ENCODE results near the gene PRR36. TPM values are rescaled to one million over a fixed set of nuclear protein-coding genes. Genes with fewer than 3 reads are reported as not detected.
A peak's percentile ranks its signal among the peaks of the same experiment; 100 is the strongest.
"Not testable (repeated sequence)": the region's sequence is repeated elsewhere in the genome, so short reads cannot be mapped to it uniquely, and the experiment has no call there.

The PRR36 gene
- 0.03 and 0.49 TPM in 2 replicates for total RNA-seq (2014; rRNA removed; shearing (Covaris generic))

GRCh38 chr19:7874076-7874896 is at the start of gene PRR36:
Gene PRR36 (minus strand): TSS chr19:7874390. CDS start chr19:7873689, 701 bp downstream.
- in situ Hi-C loops (cut with HindIII; ENCODE audit: low sequenced_read_pairs): no loop called here
- DNase-seq (ENCODE audit: low spot score): peak; percentile 92

GRCh38 chr19:7923295-7924191 is 49.4 kb upstream of the PRR36 start:
- no peak for DNase-seq (ENCODE audit: low spot score)
- in situ Hi-C loops (cut with HindIII; ENCODE audit: low sequenced_read_pairs): loop anchor here (5.0 kb wide), 1 partner anchor 71 kb away; no protein-coding TSS in a partner anchor

- in situ Hi-C loops (cut with HindIII; ENCODE audit: low sequenced_read_pairs): loop anchor here (5.0 kb wide), 1 partner anchor 71 kb away; no protein-coding TSS in a partner anchor
Observed at GRCh38 chr19:7922836-7923195, 48.6 kb upstream of the PRR36 start.

GRCh38 chr19:7921967-7922835 is 48.0 kb upstream of the PRR36 start:
- in situ Hi-C loops (cut with HindIII; ENCODE audit: low sequenced_read_pairs): loop anchor here (5.0 kb wide), 1 partner anchor 70 kb away; no protein-coding TSS in a partner anchor
- no peak for DNase-seq (ENCODE audit: low spot score)

More at GRCh38 chr19:7922836-7923195, 48.6 kb upstream of the PRR36 start:
- no peak for DNase-seq (ENCODE audit: low spot score)

GRCh38 chr19:7921302-7921966 is 47.2 kb upstream of the PRR36 start:
- in situ Hi-C loops (cut with HindIII; ENCODE audit: low sequenced_read_pairs): loop anchor here (5.0 kb wide), 1 partner anchor 69 kb away; no protein-coding TSS in a partner anchor

GRCh38 chr19:7920519-7921301 is 46.5 kb upstream of the PRR36 start:
- in situ Hi-C loops (cut with HindIII; ENCODE audit: low sequenced_read_pairs): loop anchor here (5.0 kb wide), 1 partner anchor 68 kb away; no protein-coding TSS in a partner anchor
- DNase-seq (ENCODE audit: low spot score): peak; percentile 97

More at GRCh38 chr19:7921302-7921966, 47.2 kb upstream of the PRR36 start:
- no peak for DNase-seq (ENCODE audit: low spot score)

GRCh38 chr19:7919610-7920518 is 45.7 kb upstream of the PRR36 start, which contains the start of gene SNAPC2:
Gene SNAPC2 (plus strand): TSS chr19:7920338. CDS start chr19:7920367, 29 bp downstream.
- in situ Hi-C loops (cut with HindIII; ENCODE audit: low sequenced_read_pairs): loop anchor here (5.0 kb wide), 1 partner anchor 68 kb away; no protein-coding TSS in a partner anchor
- DNase-seq (ENCODE audit: low spot score): peak; percentile 87

GRCh38 chr19:7918615-7919421 is 44.6 kb upstream of the PRR36 start:
- in situ Hi-C loops (cut with HindIII; ENCODE audit: low sequenced_read_pairs): no loop called here
- DNase-seq (ENCODE audit: low spot score): no peak

- in situ Hi-C loops (cut with HindIII; ENCODE audit: low sequenced_read_pairs): not testable (repeated sequence)
Observed at GRCh38 chr19:7918062-7918614, 43.9 kb upstream of the PRR36 start.

GRCh38 chr19:7917267-7918061 is 43.3 kb upstream of the PRR36 start:
- in situ Hi-C loops (cut with HindIII; ENCODE audit: low sequenced_read_pairs): no loop called here
- DNase-seq (ENCODE audit: low spot score): peak; percentile 75

More at GRCh38 chr19:7918062-7918614, 43.9 kb upstream of the PRR36 start:
- DNase-seq (ENCODE audit: low spot score): not testable (repeated sequence)

- DNase-seq (ENCODE audit: low spot score): no peak
- in situ Hi-C loops (cut with HindIII; ENCODE audit: low sequenced_read_pairs): no loop called here
Observed at GRCh38 chr19:7916955-7917266, 42.7 kb upstream of the PRR36 start.

- in situ Hi-C loops (cut with HindIII; ENCODE audit: low sequenced_read_pairs): no loop called here
- no peak for DNase-seq (ENCODE audit: low spot score)
Observed at GRCh38 chr19:7916103-7916954, 42.1 kb upstream of the PRR36 start.

- no peak for DNase-seq (ENCODE audit: low spot score)
- in situ Hi-C loops (cut with HindIII; ENCODE audit: low sequenced_read_pairs): no loop called here
Observed at GRCh38 chr19:7915250-7916102, 41.3 kb upstream of the PRR36 start.

All from G401 (cell line).